Endothelial cell of umbilical vein (primary cell): ENCODE results near the gene KLB. TPM values are rescaled to one million over a fixed set of nuclear protein-coding genes. Genes with fewer than 3 reads are reported as not detected.

Source experiments
- BruUV-seq: library from RNA; stranded (reverse); fragments of 400-500 nt; replicated peaks from 2 replicates; lab custom pipeline; 2021; lab: Mats Ljungman, UMichigan
- CTCF ChIA-PET: fragments of 300-600, 350-600 bp; sonication (Branson Sonifier 250); formaldehyde crosslinking; loops from one replicate; lab custom pipeline; 2021; ENCODE audit warnings: antibody characterized with exemption, inconsistent platforms; lab: Charles Lee
- POLR2A ChIA-PET: fragments of 300-600, 350-600 bp; sonication (Branson Sonifier 250); formaldehyde crosslinking; loops from one replicate; lab custom pipeline; 2021; ENCODE audit warnings: antibody characterized with exemption, inconsistent platforms; lab: Charles Lee
- DNase-seq: peaks from one replicate; pipeline ENCODE4 v3.0.0-alpha.2; 2011; ENCODE audit warnings: low read depth, low spot score
- FAIRE-seq: peaks from 2 replicates; lab custom pipeline; 2011; peaks lifted over from hg19 to GRCh38; lab: Jason Lieb, UNC
- H2AFZ ChIP-seq: 2 replicates; pipeline ENCODE4 v1.6.0; 2012; ENCODE audit warnings: low read depth, low read length, control low read depth, inconsistent platforms
- H3K27ac ChIP-seq: 2 replicates; pipeline ENCODE4 v1.5.1; 2011; ENCODE audit warnings: low read depth, mild to moderate bottlenecking, control low read depth, low read length, moderate library complexity; ENCODE audit not compliant: insufficient read depth
- H3K27me3 ChIP-seq, 2 experiments: 2 replicates each; pipeline versions ENCODE4 v1.6.0 to v1.6.1; 2011; ENCODE audit warnings: low read length in 2 of 2, mixed read lengths in 1 of 2; ENCODE audit not compliant: control insufficient read depth in 2 of 2, insufficient read depth in 2 of 2
- H3K36me3 ChIP-seq, 2 experiments: 2 replicates in 1 of 2; 3 replicates in 1 of 2; pipeline ENCODE4 v1.5.1; 2011; ENCODE audit warnings: low read length in 2 of 2, mild to moderate bottlenecking in 1 of 2, moderate library complexity in 1 of 2; ENCODE audit not compliant: control insufficient read depth in 2 of 2, insufficient read depth in 2 of 2; ENCODE audit errors: extremely low read depth in 1 of 2
- H3K4me1 ChIP-seq: 3 replicates; pipeline ENCODE4 v1.5.1; 2011; ENCODE audit warnings: mild to moderate bottlenecking, low read length; ENCODE audit not compliant: control insufficient read depth, insufficient read depth; ENCODE audit errors: extremely low read depth
- H3K4me2 ChIP-seq: 2 replicates; pipeline ENCODE4 v1.6.1; 2011; ENCODE audit warnings: low read length, control low read depth, mixed read lengths; ENCODE audit not compliant: insufficient read depth
- H3K4me3 ChIP-seq, 3 experiments: fragments of 200-600 bp in 1 of 3; sonication (generic), shearing (Covaris generic) in 1 of 3; replicated peaks in 1 of 3; 2 replicates each; pipeline ENCODE4 v1.5.1; 2011 to 2016; ENCODE audit warnings: control low read depth in 3 of 3, low read length in 3 of 3, mild to moderate bottlenecking in 2 of 3, inconsistent platforms in 1 of 3, low read depth in 1 of 3, moderate library complexity in 1 of 3; ENCODE audit not compliant: insufficient read depth in 1 of 3
- H3K79me2 ChIP-seq: 2 replicates; pipeline ENCODE4 v1.6.0; 2012; ENCODE audit warnings: low read length, inconsistent platforms; ENCODE audit not compliant: control insufficient read depth, insufficient read depth
- H3K9ac ChIP-seq: replicated peaks from 2 replicates; pipeline ENCODE3; 2011; ENCODE audit warnings: low read length, control low read depth; ENCODE audit not compliant: insufficient read depth; ENCODE audit errors: extremely low read depth
- H3K9me1 ChIP-seq: replicated peaks from 3 replicates; pipeline ENCODE4 v1.6.0; 2011; ENCODE audit warnings: mild to moderate bottlenecking, low read length; ENCODE audit not compliant: control insufficient read depth, insufficient read depth; ENCODE audit errors: extremely low read depth
- H3K9me3 ChIP-seq: replicated peaks from 2 replicates; pipeline ENCODE4 v1.5.1; 2012; ENCODE audit warnings: low read length, inconsistent platforms; ENCODE audit not compliant: control insufficient read depth, insufficient read depth
- H4K20me1 ChIP-seq: replicated peaks from 2 replicates; pipeline ENCODE3; 2011; ENCODE audit warnings: mild to moderate bottlenecking, low read length; ENCODE audit not compliant: control insufficient read depth, insufficient read depth; ENCODE audit errors: extremely low read depth
- CTCF ChIP-seq, 2 donors: IDR thresholded peaks; 1 replicate in 1 of 2; 2 replicates in 1 of 2; pipeline ENCODE4 v1.5.1; 2011; ENCODE audit warnings: low read length in 2 of 2, mild to moderate bottlenecking in 2 of 2, moderate library complexity in 2 of 2, control low read depth in 1 of 2, inconsistent platforms in 1 of 2, low read depth in 1 of 2; ENCODE audit not compliant: insufficient read depth in 1 of 2; ENCODE audit errors: extremely low read depth in 1 of 2
- EZH2 ChIP-seq: IDR thresholded peaks from 2 replicates; pipeline ENCODE4 v1.6.1; 2012; ENCODE audit warnings: borderline replicate concordance, low read depth, mild to moderate bottlenecking, moderate library complexity, low read length, inconsistent platforms; ENCODE audit not compliant: severe bottlenecking
- FOS ChIP-seq: IDR thresholded peaks from 2 replicates; pipeline ENCODE4 v1.6.1; 2011; ENCODE audit warnings: mild to moderate bottlenecking, low read length, moderate library complexity, borderline replicate concordance; ENCODE audit not compliant: insufficient read depth
- GATA2 ChIP-seq: IDR thresholded peaks from 2 replicates; pipeline ENCODE4 v1.7.0; 2011; ENCODE audit warnings: low read depth, mild to moderate bottlenecking, moderate library complexity, mixed read lengths, low read length; ENCODE audit not compliant: insufficient read length, insufficient read depth
- JUN ChIP-seq: IDR thresholded peaks from 2 replicates; pipeline ENCODE4 v1.6.1; 2011; ENCODE audit warnings: borderline replicate concordance, low read depth; ENCODE audit not compliant: insufficient read length, insufficient read depth
- MYC ChIP-seq: IDR thresholded peaks from one replicate; pipeline ENCODE4 v1.6.1; 2011; ENCODE audit warnings: mild to moderate bottlenecking, low read depth, low read length
- POLR2A ChIP-seq: IDR thresholded peaks from 2 replicates; pipeline ENCODE4 v1.6.1; 2012; ENCODE audit warnings: low read depth, mild to moderate bottlenecking, control low read depth, low read length
- POLR2AphosphoS5 ChIP-seq: IDR thresholded peaks from 2 replicates; pipeline ENCODE4 v1.6.1; 2012; ENCODE audit warnings: low read depth, mild to moderate bottlenecking, control low read depth, low read length, moderate library complexity; ENCODE audit not compliant: insufficient read depth
- dilution Hi-C: fragments of 300-500 bp; cut with MboI; formaldehyde crosslinking; loops from one replicate; pipeline ENCODE4 v1.15.0; 2019; ENCODE audit warnings: low sequenced_read_pairs; ENCODE audit not compliant: extremely low pct_ligation_motif_present
- intact Hi-C: fragments of 100-400 bp; cut with micrococcal nuclease; formaldehyde crosslinking; loops from one replicate; pipeline ENCODE4 v1.10.0; 2022
- polyA plus RNA-seq, 4 experiments: library from polyadenylated mRNA; depleted of rRNA in 3 of 4; stranded (reverse) in 3 of 4; unstranded in 1 of 4; fragments of >200 nt; gene quantifications; 2 replicates each; pipeline versions ENCODE4 v1.2.1 to v1.2.3, GENCODE V29; 2011 to 2012; ENCODE audit warnings: missing spikeins in 1 of 4
- total RNA-seq: library from RNA; stranded (reverse); gene quantifications from 2 replicates; pipeline ENCODE4 v1.2.3, GENCODE V29; 2021
- TF ChIP-seq, protein P1 (sequence below): IDR thresholded peaks from 2 replicates; pipeline ENCODE4 v1.6.1; 2011; ENCODE audit not compliant: insufficient read depth, insufficient read length

Gene KLB
- total and polyA plus RNA-seq, 2 donors (not counting 3 experiments of a cell fraction or from before 2014, with no cell fraction given): 0.01 TPM; not detected in 1

GRCh38 chr4:39472396-39472795 is 65.7 kb downstream of the KLB start:
- H3K36me3 ChIP-seq: no peaks in the 10 kb centered on the region
- no peaks in the 10 kb centered on the region for H4K20me1 ChIP-seq
- no peak overlapping the region for H3K9ac ChIP-seq
- H3K27ac ChIP-seq: no peak overlapping the region
- H3K79me2 ChIP-seq: no peaks in the 10 kb centered on the region
- no peaks in the 10 kb centered on the region for H3K27me3 ChIP-seq
- H3K9me3 ChIP-seq: no peaks in the 10 kb centered on the region
- H3K4me1 ChIP-seq: no peaks in the 10 kb centered on the region
- no peaks in the 10 kb centered on the region for H3K9me1 ChIP-seq
- FAIRE-seq (no peak), DNase-seq (no peak)
- no TSS peak for BruUV-seq
- no peak for TF ChIP-seq JUN
- no peak overlapping the region for H2AFZ ChIP-seq
- no peak overlapping the region for H3K4me3 ChIP-seq
- intact Hi-C loops: no loop called here
- POLR2A ChIA-PET: no interaction called here
- dilution Hi-C loops: no loop called here
- no peak overlapping the region for H3K4me2 ChIP-seq
- CTCF ChIA-PET: interaction anchor here (0.8 to 1.6 kb wide), 2 partner anchors 186 to 196 kb away, joined by 3 to 5 read pairs; no protein-coding TSS in a partner anchor

- BruUV-seq: no TSS peak
- no peaks in the 10 kb centered on the region for H3K9me1 ChIP-seq
- intact Hi-C loops: no loop called here
- CTCF ChIA-PET: no interaction called here
- H3K9ac ChIP-seq: no peak overlapping the region
- TF ChIP-seq POLR2AphosphoS5 (no peak), EZH2 (no peak), POLR2A (no peak), JUN (no peak), CTCF (IDR thresholded peaks at IDR 0.05; ENCODE audit: extremely low read depth in 1 of 2, insufficient read depth in 1 of 2, low read depth in 1 of 2, low read length in 2 of 2) (no peak), MYC (no peak), GATA2 (no peak), FOS (no peak)
- TF ChIP-seq, protein P1, sequence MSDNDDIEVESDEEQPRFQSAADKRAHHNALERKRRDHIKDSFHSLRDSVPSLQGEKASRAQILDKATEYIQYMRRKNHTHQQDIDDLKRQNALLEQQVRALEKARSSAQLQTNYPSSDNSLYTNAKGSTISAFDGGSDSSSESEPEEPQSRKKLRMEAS: no peak
- H3K79me2 ChIP-seq: no peaks in the 10 kb centered on the region
- H2AFZ ChIP-seq: no peak overlapping the region
- no peak overlapping the region for H3K27ac ChIP-seq
- no peaks in the 10 kb centered on the region for H3K4me1 ChIP-seq
- no peak overlapping the region for H3K4me2 ChIP-seq
- FAIRE-seq (no peak), DNase-seq (no peak)
- POLR2A ChIA-PET: no interaction called here
- H3K4me3 ChIP-seq: no peak overlapping the region
- no peaks in the 10 kb centered on the region for H3K36me3 ChIP-seq
- no peaks in the 10 kb centered on the region for H3K9me3 ChIP-seq
- H4K20me1 ChIP-seq: no peaks in the 10 kb centered on the region
- no peaks in the 10 kb centered on the region for H3K27me3 ChIP-seq
- dilution Hi-C loops: no loop called here
Measured at GRCh38 chr4:39476187-39476895, 69.6 kb downstream of the KLB start.
